ENCODE data around the gene LCN12.

Gene LCN12

DNA sequence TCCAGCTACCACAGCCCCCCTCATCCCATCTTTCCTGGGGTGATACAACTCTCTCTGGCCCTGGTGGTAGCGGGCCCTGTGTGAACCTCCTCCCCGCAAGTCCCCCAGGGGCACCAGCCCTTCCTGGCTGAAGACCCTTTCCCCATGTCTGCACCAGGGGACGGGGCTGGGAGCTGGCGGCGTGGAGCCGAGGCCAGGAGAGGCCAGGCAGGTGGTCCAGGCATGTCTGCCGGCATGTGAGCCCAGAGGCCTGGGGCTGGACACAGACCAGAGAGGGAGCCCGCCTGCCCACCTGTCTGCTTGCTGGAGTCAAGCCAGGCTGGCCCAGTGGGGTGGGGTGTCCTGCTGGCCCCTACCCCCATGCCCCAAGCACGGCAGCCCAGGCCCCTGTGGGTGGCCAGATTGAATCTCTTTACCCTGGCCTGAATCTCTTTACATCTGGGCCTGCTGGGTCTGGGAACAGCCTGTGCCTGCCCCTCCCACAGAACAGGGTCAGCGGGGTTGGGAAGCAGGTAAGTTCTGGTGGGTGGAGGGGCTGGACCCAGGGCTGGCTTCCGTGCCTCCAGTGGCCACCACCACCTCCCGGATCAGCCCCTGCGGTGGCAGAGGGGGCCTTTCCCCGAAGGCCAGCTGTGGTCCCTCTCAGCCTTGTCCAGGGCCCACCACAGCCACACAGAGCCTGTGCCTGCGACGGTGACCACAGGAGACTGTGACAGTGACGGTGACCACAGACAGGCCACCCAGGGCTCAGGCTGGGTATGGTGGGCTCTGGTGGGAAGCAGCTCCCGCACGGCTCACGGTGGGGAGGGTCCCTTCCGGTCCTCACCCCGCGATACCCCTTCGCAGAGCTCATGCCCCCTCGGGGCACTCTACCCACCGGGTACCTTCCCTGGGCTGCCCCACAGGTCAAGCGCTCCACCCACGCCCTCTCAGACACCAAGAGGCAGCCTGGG is 7.1 kb downstream of the LCN12 start:
- no peak for DNase-seq (ENCODE audit: low read depth in 2 of 2)

DNA sequence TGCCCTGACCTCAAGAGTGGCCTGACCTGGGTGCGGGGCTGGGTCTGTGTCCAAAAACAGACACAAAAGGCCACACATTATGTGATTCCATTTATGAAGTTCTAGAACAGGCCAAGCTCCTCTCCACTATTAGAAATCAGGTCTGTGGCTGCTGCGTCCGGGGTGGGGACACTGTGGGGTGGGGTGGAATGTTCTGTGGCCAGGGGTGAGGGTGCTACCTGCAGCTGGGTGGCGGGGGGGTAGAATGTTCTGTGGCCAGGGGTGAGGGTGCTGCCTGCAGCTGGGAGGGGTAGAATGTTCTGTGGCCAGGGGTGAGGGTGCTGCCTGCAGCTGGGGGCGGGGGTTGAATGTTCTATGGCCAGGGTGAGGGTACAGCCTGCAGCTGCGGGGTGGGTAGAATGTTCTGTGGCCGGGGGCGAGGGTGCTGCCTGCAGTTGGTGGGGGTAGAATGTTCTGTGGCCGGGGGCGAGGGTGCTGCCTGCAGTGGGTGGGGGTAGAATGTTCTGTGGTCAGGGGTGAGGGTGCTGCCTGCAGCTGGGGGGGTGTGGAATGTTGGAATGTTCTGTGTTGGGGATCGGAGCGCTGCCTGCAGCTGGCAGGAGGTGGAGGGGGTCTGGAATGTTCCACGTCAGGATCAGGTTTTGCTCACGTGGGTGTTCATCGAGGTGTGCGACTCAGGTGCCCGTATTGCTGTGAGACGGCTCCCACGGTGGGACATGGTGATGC is 8.3 kb downstream of the LCN12 start:
- DNase-seq (ENCODE audit: low read depth in 2 of 2) = no peak

DNA sequence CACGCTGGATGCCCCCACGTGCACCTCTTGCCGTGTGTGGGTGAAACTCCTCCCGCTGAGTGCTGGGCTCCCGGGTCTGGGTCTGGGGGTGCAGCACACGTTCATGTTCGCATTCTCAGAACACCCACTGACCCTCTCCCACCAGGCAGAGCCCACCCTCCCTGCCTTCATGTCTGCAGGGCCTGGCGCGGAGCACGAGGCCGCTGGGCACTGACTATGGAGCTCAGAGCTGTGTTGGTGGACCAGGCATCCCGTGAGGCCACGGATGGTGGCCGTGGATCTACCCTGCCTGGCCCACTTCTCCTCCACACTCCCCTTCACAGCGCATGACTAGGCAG is 8.8 kb downstream of the LCN12 start:
- no peak for DNase-seq (ENCODE audit: low read depth in 2 of 2)

DNA sequence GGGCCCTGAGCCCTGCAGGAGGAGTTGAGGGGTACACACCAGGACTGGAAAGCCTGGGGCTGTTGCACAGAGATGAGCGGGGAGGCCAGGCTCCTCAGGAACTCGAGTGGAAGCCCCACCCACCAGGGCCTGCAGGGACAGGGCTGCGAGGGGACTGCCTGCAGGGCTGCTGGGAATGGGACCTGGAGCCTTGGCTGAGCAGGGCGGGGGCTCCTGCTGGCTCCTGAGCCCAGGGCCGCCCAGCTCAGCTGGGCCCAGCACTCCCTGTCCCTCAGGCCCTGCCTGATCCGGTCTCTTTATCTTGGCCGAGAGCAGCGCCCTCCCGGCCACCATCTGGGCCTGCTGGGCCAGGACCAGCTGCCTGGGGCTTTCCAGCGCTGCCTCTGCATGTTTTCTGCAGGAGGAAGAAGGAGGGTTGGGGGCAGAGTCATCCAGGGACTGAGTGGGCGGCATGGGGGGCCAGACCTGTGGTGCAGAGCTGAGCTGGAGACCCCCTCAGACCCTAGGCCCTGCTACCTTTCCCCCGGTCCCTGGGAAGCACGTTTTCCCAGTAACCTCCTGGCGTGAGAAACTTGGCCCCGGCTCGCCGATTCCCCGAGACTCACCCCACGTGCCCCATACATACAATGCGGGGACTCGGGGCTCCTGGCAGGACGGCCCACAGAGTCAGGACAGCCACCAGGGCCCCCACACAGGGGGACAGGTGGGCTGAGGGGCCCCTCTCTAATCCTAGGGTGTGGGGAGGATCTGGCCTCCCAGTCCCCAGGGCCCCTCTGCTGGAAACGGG is 9.4 kb downstream of the LCN12 start:
- no peak for DNase-seq (ENCODE audit: low read depth in 2 of 2)

DNA sequence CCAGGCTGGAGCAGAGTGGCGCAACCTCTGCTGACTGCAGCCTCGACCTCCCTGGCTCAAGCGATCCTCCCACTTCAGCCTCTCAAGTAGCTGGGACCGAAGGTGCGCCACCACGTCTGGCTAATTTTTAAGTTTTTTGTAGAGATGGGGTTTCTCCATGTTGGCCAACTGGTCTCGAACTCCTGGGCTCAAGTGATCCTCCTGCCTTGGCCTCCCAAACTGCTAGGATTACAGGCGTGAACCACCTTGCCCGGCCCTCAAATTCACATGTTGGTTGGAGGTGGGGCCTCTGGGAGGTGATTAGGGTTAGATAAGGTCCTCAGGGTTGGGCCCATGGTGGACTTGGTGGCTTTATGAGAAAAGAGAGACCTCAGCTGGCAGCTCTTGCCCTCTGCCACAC is 10.1 kb downstream of the LCN12 start:
- DNase-seq (ENCODE audit: low read depth in 2 of 2) = no peak

DNA sequence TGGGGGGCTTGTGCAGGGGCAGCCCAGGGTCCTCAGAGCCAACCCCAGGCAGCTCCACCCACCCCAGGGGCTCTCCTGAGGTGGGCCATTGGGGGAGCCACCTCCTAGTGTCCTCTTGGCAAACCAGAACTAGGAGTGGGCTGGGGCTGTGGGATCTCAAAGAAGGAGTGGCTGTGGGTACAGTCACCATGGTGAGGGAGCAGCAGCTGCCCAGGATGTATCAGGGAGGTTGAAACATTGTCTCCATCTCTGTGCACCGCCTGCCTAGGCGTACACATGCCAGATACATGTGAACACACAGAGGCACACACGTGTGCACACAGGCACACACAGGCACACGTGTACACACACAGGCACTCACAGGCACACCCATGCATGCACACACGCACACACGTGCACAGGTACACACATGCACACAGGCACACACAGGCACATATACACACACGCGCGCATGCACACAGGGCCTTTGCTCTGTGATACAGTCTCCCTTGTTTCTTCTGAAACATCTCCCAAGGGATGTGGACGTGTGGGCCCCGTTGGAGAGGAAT is 10.7 kb downstream of the LCN12 start:
- DNase-seq (ENCODE audit: low read depth in 2 of 2) = no peak

DNA sequence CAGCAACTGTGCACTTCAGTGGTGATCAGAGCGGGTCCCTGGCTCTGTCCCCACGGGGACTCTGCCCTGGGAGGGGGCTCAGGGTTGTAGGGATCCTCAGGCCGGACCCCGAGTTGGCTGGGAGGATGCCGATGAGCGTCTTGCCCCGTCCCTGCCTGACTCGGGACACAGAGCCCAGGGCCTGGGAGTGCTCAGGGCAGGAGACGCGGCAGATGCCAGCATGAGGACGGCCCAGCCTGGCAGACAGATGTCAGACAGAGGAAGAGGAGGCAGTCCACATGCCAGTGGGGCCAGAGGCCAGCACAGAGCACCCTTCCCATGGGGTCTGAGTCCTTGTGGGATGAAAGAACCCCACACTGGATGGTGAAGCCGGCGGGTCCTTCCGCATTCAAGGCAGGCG is 11.3 kb downstream of the LCN12 start:
- DNase-seq (ENCODE audit: low read depth in 2 of 2) = no peak

DNA sequence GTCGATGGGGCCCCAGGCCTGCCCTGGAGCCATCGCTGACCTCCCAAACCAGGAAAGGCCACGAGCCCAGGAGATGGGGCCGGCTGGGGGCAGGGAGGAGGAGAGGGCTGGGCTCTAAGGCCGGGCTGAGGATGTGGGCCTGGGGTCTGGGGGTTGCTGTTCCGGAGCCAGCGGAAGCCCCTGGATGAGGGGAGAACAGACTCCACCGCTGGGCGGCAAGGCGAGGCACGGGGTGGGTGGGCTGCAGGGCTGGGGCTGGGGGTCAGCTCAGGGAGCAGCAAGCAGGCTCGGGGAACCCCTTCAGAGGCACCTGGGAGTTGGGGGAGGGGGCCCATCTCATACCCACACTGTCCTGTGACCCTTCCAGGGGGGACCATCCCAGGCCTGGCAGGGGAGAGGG is 11.7 kb downstream of the LCN12 start:
- no peak for DNase-seq (ENCODE audit: low read depth in 2 of 2)

DNA sequence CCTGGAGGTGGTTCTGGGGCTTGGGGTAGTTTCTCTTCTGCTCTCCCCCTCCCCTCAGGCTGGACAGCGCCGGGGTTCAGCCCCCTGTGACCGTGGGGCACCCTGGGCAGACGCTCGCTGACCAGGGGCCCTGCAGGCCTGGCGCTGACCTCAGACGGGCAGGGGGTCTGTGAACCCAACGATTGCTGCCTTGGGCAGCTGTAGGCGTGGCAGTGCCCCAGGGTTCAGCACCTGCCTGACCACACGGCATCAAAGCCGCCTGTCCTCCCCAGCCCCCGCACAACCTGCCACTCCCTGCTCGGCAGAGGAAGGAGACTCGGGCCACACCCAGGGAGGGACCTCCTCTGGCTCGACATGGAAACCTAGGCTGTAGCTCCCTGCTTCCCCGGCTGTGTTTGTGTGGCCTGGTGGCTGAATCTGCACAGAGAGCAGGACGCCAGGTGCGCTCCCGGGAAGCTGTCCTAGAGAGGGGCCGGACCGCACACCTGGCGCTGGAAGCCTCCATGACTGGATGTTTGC is 12.2 kb downstream of the LCN12 start:
- no peak for DNase-seq (ENCODE audit: low read depth in 2 of 2)

DNA sequence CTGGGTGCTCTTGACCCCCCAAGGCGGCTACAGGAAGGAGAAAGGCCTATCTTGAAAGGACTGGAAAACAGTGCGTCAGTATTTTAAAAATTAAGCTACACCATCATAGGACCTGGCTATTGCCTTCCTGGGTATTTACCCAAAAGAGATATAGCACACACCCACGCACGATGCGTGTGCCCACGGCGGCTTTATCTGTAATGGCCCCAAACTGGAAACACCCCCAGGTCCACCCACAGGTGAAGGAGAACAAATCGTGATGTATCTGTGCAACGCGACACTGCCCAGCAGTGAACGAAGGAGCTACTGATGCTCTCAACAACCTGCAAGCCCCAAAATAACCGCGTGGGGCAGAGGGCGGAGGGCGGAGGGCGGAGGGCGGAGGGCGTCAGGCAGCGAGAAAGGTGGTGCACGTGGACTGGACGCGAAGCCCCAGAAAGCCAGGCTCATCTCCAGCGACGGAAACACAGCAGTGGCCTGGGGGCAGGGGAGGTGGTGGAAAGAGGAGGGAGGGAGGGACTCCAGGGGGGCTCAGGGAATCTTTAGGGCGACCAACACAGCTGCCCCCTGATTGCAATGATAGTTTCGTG is 12.9 kb downstream of the LCN12 start:
- no peak for DNase-seq (ENCODE audit: low read depth in 2 of 2)

DNA sequence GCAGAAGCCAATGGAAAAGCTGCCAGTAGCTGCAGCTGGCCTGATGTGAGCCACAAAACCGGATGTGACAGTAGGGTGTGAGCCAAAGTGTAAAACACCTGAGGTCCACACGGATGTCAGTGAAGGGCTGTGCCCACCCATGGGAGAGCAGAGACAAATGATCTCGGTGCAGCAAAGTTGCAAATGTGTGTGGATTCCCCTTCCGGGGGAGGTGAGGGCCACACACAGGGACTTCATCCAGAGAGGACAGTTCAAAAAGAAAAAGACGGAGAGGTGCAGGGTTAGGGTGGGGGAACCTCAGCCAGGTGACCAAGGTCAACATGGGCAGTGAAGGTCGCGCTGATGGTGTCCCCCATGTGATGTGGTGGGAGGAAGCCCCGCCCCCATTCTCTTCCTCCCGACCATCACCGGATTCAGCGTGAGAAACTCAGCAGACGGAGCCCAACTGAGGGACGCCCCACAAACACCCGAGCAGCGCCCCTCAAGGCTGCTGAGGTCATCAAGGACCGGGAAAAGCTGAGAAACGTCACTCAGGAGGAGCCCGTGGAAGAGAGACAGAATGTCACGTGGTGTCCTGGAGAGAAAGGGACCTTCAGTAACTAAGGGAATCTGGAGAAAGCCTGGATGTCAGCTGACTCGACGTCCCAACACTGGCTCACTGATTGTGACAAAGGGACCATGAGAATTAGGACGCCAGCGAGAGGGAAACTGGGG is 13.9 kb downstream of the LCN12 start:
- no peak for DNase-seq (ENCODE audit: low read depth in 2 of 2)

DNA sequence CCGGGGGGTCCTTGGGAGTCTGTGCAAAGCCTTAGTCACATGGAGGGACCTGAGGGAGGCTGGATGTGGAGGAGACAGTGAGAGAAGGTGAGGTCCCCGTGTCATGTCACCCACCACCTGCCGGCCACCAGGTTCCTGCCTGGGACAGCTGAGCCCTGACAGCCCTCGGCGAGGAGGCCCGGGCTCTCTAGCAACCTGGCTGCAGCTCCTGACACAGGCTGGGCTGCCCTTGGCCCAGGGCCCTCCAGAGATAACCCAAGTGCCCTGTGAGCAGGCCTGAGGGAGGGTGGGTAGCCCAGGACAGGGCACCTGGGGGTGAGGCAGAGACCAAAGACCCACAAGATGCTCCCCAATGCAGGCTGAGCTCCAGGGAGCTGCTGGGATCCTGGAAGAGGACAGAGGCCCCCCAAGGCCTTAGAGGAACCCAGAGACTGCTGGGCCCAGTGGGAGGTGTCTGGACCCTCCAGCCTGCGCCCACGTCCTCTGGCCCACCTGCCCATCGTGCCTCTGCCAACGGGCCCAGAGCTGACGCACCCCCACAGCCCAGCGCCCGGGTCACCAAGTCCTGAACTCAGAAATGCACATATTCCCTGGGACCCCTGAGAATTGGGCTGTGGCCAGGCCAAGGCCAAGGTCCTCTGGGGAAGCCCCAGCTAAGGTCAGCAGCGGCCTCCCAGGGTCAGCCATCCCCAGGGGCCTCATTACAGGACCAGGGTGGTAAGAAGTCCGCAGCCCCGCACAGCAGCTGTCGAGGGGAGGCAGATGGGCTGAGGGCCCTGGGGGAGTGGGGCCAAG is 16.5 kb downstream of the LCN12 start:
- no peak for DNase-seq (ENCODE audit: low read depth in 2 of 2)

DNA sequence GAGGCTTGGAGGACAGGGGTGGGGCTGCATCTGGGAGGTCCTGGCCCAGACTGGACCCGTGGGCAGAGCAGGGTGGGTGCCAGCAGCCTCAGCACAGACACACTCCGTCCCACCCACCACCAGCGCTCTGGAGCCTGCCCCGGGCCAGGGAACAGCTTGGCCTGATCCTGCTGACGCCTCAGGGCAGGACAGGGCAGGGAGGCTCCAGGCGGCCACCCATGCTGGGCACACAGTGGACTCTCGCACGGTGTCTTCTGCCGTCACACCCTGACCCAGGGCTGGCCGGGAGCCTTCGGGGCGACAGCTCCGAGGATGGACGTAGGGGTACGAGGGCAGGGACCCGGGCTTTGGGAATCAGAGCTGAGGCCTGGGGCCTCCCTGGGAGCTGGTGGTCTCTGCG is 17.1 kb downstream of the LCN12 start:
- DNase-seq (ENCODE audit: low read depth in 2 of 2) = no peak

DNA sequence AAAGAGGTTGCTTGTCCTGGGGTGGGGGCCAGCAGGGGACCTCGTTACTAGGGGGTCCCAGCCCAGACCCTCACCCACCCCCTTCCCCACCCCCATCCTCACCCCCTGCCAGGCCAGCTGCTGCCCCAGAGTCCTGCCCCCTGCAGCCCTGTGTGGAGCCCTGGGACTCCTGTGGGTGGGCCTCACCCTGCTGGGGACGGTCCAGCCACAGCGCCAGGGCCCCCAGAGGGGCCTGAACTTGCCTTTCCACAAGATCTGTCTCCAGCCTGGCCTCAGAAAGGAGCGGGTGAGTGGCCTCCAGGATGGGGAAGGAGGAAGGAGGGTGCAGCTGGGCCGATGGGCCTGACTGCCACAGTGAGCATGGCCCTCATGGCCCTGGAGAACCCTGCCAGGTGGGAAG is 17.7 kb downstream of the LCN12 start:
- no peak for DNase-seq (ENCODE audit: low read depth in 2 of 2)

DNA sequence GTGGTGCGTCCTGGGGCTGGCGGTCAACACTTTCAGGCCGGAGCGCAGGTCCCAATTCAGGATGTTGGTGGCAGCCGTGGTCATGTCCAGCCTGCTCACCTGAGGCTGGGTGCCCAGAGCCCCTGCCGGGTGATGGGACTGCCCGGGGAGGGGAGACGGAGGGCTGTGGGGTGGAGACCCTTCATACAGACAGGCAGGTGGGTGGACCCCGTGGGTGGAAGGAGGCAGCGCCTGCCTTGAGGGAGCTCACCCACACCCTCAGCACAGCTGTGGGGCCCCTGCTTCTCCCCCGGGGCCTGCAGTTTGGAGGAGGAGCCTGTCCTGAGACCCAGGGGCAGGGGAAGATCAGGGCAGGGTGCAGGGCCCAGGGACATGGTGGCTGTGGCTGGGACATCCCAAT is 18.3 kb downstream of the LCN12 start:
- no peak for DNase-seq (ENCODE audit: low read depth in 2 of 2)

DNA sequence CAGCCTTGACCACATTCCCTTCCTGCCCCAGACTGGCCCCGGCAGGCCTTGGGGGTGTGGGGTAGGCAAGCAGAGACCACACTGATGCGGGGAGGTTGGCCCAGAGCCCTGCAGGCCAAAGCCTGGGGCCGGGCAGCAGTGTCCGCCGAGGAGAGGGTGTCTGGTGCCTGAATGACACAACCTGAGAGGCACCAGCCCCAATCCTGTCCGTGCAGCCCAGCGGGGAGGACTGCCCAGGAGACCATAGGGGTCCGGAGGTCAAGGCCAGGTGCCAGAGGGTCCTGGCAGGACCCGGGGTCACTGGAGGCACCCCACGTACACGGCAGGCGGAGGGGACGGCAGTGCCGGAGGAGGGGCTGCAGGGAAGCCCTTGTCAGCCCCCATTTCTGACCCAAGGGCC is 19.7 kb downstream of the LCN12 start:
- no peak for DNase-seq (ENCODE audit: low read depth in 2 of 2)

DNA sequence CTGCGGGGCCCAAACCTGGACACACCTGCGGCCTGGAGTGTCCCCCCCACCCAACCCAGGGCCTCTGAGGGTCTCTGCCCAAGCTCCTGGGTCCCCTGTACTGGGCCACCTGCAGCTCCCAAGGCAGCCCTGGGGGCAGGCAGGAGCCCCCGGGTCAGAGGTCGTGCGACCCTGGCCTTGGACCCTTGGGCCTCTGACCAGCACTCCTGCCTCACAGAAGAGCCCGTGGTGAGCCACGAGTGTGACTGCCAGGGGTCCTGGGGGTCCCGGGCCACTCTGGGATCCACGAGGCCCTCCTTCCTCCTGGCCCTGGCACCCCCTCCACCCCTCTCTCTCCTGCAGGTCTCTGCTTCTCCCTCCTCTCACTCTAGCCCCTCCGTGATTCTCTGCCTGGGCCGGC is 20.3 kb downstream of the LCN12 start:
- no peak for DNase-seq (ENCODE audit: low read depth in 2 of 2)

DNA sequence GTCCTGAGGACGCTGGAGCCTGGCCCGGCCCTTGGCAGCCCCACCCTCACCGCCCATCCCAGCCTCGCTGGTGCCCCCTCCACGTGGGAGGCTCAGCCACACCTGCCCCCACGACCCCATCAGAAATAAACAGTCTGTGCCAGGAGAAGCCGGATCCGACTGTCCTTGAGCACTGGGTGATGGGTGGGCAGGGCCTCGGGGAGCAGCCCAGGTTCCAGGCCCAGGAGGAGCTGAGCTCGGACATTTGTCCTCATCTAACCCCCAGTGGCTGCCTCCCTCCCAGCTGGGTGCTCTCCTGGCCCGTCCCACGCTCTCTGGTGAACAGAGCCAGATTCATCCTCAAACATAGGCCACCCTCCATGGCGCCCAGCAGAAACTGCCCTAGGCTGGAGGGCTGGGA is 20.7 kb downstream of the LCN12 start:
- no peak for DNase-seq (ENCODE audit: low read depth in 2 of 2)

DNA sequence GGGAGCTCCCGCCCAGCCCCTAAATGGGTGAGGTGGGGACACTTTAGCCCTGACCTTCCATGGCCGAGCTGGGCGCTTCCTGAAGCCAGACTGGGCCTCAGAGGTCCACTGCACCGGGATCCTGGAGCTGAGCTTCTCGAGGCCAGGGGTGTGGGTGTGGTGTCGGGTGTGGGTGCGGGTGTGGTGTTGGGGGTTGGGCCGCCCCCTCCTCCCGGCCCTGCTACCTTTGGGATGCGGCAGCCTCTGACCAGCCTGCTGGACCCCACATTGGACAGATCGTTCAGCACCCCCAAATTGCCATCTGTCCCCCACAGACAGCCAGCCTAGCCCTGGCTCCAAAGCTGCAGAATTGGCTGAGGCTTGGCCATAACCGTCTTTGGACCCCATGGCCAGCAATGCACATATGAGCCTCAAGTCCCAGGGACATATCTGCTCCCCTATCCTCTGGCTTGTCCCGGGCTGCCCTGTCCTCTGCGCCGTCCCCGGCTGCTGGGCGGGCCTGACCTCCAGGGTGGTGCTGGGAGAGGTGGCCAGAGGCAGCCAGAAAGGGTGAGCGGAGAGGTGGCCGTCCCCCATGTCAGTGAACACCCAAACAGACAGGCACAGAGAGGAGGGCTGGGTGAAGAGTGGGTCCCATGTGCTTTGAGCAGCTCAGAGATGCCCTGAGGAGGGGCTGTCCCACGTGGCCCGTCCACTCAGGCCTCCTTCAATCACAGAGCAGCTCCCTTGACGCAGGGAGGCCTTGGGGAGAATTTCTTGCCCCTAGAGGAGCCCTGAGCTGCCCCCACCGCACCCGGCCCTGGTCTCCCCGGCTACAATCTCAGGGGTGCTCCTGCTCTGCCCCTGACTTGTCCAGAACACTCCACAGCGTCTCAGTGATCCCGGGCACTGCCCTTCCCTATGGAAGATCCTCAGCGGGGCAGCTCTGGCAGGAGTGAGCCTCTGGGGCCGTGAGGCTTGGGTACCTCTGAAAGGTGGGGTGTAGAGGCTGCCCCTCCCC is 21.8 kb downstream of the LCN12 start:
- DNase-seq (ENCODE audit: low read depth in 2 of 2) = no peak
